ENCODE results near the gene IMPDH2. TPM values are rescaled to one million over a fixed set of nuclear protein-coding genes. Genes with fewer than 3 reads are reported as not detected.

IMPDH2 gene
- total and polyA plus RNA-seq, 12 donors = 40.7 to 105 (median 60.6) TPM

DNA sequence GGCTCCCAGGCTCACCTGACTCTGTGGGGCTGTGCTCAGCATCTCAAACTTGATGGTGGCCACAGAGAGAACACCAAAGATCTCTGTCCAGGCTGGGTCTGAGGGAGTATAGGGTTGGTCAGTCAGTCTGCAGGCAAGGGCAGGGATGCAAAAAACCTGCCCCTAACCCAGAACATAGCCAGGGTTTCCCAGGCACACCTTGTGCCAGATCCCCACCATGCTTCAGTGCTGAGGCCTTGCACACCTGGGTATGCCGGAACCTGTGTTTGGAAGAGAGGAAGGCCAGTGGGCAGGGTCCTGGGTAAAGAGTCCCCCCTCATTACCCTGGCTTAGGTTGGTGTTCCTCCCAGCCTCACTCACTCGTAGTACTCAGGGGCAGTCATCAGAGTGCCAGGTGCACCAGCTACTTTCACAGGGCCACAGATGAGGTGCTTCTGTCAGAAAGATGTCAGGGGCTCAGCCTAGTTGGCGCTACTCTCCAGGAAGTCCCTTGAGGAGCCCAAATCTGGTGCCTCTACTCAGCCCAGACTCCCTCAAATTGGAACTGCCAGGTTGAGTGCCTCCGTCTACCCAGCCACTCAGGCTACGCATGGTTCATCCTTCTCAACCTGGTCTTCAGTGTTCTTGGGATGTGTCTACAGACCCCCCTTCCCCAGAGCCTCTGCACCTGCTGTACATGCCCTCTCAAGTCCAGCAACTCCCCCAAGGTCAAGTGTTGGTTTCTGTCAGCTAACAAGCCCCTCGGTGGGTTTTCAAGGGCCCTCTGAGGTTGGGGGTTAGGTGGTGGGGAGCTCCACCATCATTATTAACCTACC is 12.6 kb downstream of the IMPDH2 start:
- intact Hi-C loops (cut with DNase I) = no loop called here
- no peak overlapping the region for H3K4me3 ChIP-seq
- peaks cover 0 to 53% (median 20%) of the 10 kb centered on the region in 9 donors for H3K36me3 ChIP-seq
- peaks cover 8 to 61% (median 42%) of the 10 kb centered on the region in 9 donors for H3K4me1 ChIP-seq
- DNase-seq (no peak), ATAC-seq (no peak)
- TF ChIP-seq, protein P1, sequence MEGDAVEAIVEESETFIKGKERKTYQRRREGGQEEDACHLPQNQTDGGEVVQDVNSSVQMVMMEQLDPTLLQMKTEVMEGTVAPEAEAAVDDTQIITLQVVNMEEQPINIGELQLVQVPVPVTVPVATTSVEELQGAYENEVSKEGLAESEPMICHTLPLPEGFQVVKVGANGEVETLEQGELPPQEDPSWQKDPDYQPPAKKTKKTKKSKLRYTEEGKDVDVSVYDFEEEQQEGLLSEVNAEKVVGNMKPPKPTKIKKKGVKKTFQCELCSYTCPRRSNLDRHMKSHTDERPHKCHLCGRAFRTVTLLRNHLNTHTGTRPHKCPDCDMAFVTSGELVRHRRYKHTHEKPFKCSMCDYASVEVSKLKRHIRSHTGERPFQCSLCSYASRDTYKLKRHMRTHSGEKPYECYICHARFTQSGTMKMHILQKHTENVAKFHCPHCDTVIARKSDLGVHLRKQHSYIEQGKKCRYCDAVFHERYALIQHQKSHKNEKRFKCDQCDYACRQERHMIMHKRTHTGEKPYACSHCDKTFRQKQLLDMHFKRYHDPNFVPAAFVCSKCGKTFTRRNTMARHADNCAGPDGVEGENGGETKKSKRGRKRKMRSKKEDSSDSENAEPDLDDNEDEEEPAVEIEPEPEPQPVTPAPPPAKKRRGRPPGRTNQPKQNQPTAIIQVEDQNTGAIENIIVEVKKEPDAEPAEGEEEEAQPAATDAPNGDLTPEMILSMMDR (IDR thresholded peaks at IDR 0.05) = no peak
- peak overlapping the region in 1 of 10 donors; percentile 83 for H3K27ac ChIP-seq
- WGBS, 2 donors = 87 to 90% methylated on average over 6 of the region's 6 CpGs
- H3K27me3 ChIP-seq = no peaks in the 10 kb centered on the region
- no peaks in the 10 kb centered on the region for H3K9me3 ChIP-seq

DNA sequence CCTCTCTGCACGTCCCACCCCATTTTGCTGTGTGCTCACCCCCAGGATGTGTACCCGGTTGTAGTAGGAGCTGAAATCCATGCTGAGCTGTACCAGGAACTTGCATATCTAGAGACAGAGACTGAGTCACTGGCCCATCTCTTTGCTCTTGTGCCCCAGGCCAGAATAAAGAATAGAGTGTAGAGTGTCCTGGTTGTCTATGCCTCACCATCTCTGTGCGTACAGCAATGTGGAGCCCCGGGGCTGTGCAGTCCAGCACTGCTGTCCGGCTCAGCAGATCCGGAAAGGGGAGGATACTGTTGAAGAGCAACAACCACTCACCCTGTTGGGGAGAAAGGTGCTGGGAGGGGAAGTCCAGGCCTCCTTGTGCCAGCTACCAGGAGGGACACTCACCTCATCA is 13.4 kb downstream of the IMPDH2 start:
- TF ChIP-seq, protein P1 (IDR thresholded peaks at IDR 0.05) = no peak
- 79% methylated on average over 6 of the region's 6 CpGs for WGBS, 2 donors
- Histone ChIP-seq H3K4me3 (no peak overlapping the region), H3K36me3 (peaks cover 0 to 62% (median 20%) of the 10 kb centered on the region in 9 donors), H3K27me3 (no peaks in the 10 kb centered on the region), H3K4me1 (peaks cover 8 to 61% (median 39%) of the 10 kb centered on the region in 9 donors), H3K9me3 (no peaks in the 10 kb centered on the region), H3K27ac (no peak overlapping the region)
- DNase-seq (no peak), ATAC-seq (no peak)
- intact Hi-C loops (cut with DNase I) = no loop called here

DNA sequence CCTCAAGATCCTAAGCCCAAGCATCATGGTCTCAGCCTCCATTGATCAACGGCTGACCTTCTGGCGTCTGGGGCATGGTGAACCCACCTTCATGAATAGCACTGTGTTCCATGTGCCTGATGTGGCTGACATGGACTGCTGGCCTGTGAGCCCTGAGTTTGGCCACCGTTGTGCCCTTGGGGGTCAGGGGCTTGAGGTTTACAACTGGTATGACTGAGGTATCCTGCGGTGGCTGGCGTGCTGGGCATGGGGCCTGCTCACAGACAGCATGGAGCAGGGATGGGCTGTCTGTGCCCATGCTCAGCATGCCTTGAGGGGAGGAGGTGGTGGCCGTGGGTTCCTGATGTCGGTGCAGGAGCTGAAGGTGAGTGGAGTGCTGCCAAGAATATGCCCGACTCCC is 14.1 kb downstream of the IMPDH2 start:
- H3K36me3 ChIP-seq = peaks cover 0 to 63% (median 20%) of the 10 kb centered on the region in 9 donors
- WGBS, 2 donors = 86 to 88% methylated on average over 8 of the region's 8 CpGs
- no peaks in the 10 kb centered on the region for H3K27me3 ChIP-seq
- intact Hi-C loops (cut with DNase I) = no loop called here
- TF ChIP-seq, protein P1 (IDR thresholded peaks at IDR 0.05) = no peak
- no peaks in the 10 kb centered on the region for H3K9me3 ChIP-seq
- no peak overlapping the region for H3K27ac ChIP-seq
- DNase-seq = no peak
- peaks cover 8 to 54% (median 32%) of the 10 kb centered on the region in 9 donors for H3K4me1 ChIP-seq
- no peak overlapping the region for H3K4me3 ChIP-seq
- no peak for ATAC-seq

DNA sequence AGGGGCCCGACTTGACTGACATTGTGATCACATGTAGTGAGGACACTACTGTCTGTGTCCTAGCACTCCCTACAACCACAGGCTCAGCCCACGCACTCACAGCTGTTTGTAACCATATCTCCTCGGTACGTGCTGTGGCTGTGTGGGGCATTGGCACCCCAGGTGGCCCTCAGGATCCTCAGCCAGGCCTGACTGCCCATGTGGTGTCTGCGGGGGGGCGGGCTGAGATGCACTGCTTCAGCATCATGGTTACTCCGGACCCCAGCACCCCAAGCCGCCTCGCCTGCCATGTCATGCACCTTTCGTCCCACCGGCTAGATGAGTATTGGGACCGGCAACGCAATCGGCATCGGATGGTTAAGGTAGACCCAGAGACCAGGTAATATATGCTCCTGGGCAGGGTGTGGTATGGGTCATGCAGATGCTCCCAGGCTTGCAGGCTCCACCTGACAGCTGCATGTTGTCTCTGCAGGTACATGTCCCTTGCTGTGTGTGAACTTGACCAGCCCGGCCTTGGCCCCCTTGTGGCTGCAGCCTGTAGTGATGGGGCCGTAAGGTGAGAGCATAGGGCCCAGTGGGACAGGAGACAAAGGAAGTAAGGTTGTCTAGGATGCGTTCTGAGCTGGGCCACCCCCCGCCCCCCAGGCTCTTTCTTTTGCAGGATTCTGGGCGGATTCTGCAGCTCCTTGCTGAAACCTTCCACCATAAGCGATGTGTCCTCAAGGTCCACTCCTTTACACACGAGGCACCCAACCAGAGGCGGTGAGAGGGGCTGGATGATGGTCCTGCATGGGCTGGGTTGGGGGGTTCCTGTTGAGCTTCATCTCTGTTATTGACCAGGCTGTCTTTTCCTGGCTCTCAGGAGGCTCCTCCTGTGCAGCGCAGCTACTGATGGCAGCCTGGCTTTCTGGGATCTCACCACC is 15.2 kb downstream of the IMPDH2 start:
- ATAC-seq (no peak), DNase-seq (no peak)
- no peaks in the 10 kb centered on the region for H3K9me3 ChIP-seq
- TF ChIP-seq, protein P1 (IDR thresholded peaks at IDR 0.05) = peak; percentile 14 to 54 (median 39)
- H3K27ac ChIP-seq = peak overlapping the region in 1 of 10 donors; percentile 46
- no peak overlapping the region for H3K4me3 ChIP-seq
- intact Hi-C loops (cut with DNase I) = no loop called here
- peaks cover 0 to 68% (median 20%) of the 10 kb centered on the region in 9 donors for H3K36me3 ChIP-seq
- WGBS, 2 donors = 86% methylated on average over 24 of the region's 24 CpGs
- H3K4me1 ChIP-seq = peaks cover 8 to 43% (median 25%) of the 10 kb centered on the region in 9 donors
- no peaks in the 10 kb centered on the region for H3K27me3 ChIP-seq
